Progenitor cell of endocrine pancreas (in vitro differentiated cells): ENCODE data around the gene KAT8. TPM values are rescaled to one million over a fixed set of nuclear protein-coding genes. Genes with fewer than 3 reads are reported as not detected.

Experiments used
- DNase-seq: peaks from one replicate; pipeline ENCODE4 v3.0.0; 2021; ENCODE audit warnings: low spot score; ENCODE audit not compliant: unreplicated experiment
- H3K27ac Mint-ChIP-seq: 2 replicates; pipeline ENCODE4 v1.8.0; 2021; ENCODE audit warnings: mild to moderate bottlenecking, moderate library complexity, mixed read lengths
- H3K27me3 Mint-ChIP-seq: 2 replicates; pipeline ENCODE4 v1.8.0; 2021; ENCODE audit warnings: mixed read lengths
- H3K36me3 Mint-ChIP-seq: 2 replicates; pipeline ENCODE4 v1.8.0; 2022; ENCODE audit warnings: mixed read lengths; ENCODE audit not compliant: insufficient read depth
- H3K4me1 Mint-ChIP-seq: 2 replicates; pipeline ENCODE4 v1.8.0; 2021; ENCODE audit warnings: low read depth, mixed read lengths
- H3K4me3 Mint-ChIP-seq: 2 replicates; pipeline ENCODE4 v1.8.0; 2021; ENCODE audit warnings: low read depth, mild to moderate bottlenecking, moderate library complexity, mixed read lengths
- H3K9me3 Mint-ChIP-seq: 2 replicates; pipeline ENCODE4 v1.8.0; 2021; ENCODE audit warnings: low read depth, mixed read lengths
- total RNA-seq: library from RNA; stranded (reverse); gene quantifications from 2 replicates; pipeline ENCODE4 v1.2.1, GENCODE V29; 2021
- TF ChIP-seq, protein P1 (sequence below): fragments of 200-600 bp; sonication (generic); IDR thresholded peaks from one replicate; pipeline ENCODE4 v1.5.0; 2021; ENCODE audit warnings: antibody characterized with exemption, mild to moderate bottlenecking; ENCODE audit not compliant: unreplicated experiment

The KAT8 gene
- total RNA-seq, 1 donor from 2014 or later: 72.4 TPM

DNA sequence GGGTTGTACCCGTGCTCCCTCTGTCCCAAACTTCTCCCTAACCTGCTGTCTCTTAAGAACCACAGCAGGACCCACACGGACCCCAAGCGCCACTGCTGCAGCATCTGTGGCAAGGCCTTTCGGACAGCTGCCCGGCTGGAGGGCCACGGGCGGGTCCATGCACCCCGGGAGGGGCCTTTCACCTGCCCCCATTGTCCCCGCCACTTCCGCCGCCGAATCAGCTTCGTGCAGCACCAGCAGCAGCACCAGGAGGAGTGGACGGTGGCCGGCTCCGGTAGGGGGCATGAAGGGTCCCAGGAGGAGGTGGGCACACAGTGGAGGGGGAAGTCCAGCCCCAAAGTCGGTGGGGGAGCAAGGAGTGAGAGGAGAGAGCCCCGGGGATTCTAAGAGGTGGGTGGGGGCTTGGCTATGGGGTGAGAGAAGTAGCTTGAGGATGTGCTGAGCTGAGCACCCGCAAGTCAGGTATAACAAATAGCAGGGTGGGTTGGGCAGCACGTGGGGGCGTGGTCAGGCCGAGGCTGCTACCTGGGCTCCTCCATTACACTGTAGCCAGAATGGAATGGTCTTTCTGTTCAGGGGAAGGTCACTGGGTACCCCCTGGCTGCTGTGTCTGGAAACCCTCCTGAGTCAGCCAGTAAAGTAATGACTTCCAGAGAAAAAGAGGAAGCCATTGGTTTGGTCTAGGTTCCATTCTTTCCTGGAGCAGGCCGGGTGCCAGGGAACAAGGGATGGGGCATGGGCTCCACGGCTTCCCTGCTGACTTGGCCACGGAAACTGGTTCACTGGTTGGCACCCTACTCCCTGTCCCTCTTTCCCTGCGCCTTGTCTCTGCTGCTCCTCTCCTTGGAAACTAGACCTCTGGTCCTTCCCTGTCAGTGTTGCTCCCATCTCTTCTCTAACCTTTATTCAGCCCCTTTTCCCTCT is 35.8 kb upstream of the KAT8 start:
- peaks cover 4% of the 10 kb centered on the region for H3K36me3 Mint-ChIP-seq
- no peaks in the 10 kb centered on the region for H3K27me3 Mint-ChIP-seq
- no peak overlapping the region for H3K4me3 Mint-ChIP-seq
- peak overlapping the region; percentile 71 for H3K27ac Mint-ChIP-seq
- no peak for DNase-seq
- TF ChIP-seq, protein P1, sequence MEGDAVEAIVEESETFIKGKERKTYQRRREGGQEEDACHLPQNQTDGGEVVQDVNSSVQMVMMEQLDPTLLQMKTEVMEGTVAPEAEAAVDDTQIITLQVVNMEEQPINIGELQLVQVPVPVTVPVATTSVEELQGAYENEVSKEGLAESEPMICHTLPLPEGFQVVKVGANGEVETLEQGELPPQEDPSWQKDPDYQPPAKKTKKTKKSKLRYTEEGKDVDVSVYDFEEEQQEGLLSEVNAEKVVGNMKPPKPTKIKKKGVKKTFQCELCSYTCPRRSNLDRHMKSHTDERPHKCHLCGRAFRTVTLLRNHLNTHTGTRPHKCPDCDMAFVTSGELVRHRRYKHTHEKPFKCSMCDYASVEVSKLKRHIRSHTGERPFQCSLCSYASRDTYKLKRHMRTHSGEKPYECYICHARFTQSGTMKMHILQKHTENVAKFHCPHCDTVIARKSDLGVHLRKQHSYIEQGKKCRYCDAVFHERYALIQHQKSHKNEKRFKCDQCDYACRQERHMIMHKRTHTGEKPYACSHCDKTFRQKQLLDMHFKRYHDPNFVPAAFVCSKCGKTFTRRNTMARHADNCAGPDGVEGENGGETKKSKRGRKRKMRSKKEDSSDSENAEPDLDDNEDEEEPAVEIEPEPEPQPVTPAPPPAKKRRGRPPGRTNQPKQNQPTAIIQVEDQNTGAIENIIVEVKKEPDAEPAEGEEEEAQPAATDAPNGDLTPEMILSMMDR: no peak
- H3K9me3 Mint-ChIP-seq: no peaks in the 10 kb centered on the region
- H3K4me1 Mint-ChIP-seq: no peaks in the 10 kb centered on the region

GRCh38 chr16:31082368-31083045 is 35.0 kb upstream of the KAT8 start:
- DNase-seq: no peak
- Mint-ChIP-seq H3K9me3 (no peaks in the 10 kb centered on the region), H3K4me3 (no peak overlapping the region), H3K27ac (peak overlapping the region; percentile 71), H3K4me1 (no peaks in the 10 kb centered on the region), H3K27me3 (no peaks in the 10 kb centered on the region), H3K36me3 (peaks cover 4% of the 10 kb centered on the region)
- TF ChIP-seq, protein P1: no peak

DNA sequence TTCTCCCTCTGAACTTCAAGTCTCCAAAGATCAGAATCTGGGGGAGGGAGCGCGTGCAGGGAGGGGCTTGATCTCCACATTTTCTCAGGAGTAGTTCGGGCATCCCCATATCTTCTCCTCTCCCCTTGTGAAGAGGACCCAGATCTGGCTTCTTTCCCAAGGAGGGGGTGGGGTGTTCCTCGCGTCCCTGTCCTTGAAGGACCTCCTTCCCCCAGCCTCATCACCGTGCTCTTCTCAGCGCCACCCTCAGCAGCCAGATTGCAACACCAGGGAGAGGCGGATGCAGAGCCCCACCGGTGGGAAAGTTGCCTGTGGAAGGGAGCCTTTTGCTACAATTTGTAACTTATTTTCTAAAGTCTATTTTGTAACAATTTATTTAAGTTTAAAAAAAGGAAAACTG is 34.4 kb upstream of the KAT8 start:
- Mint-ChIP-seq H3K4me1 (no peaks in the 10 kb centered on the region), H3K27ac (no peak overlapping the region), H3K36me3 (peaks cover 2% of the 10 kb centered on the region), H3K27me3 (no peaks in the 10 kb centered on the region), H3K9me3 (no peaks in the 10 kb centered on the region), H3K4me3 (no peak overlapping the region)
- DNase-seq: no peak
- TF ChIP-seq, protein P1: no peak

- Mint-ChIP-seq H3K9me3 (no peaks in the 10 kb centered on the region), H3K4me1 (no peaks in the 10 kb centered on the region), H3K36me3 (peaks cover 2% of the 10 kb centered on the region), H3K4me3 (no peak overlapping the region), H3K27ac (no peak overlapping the region), H3K27me3 (no peaks in the 10 kb centered on the region)
- no peak for DNase-seq
- TF ChIP-seq, protein P1: no peak
Measured at GRCh38 chr16:31083556-31083955, 33.9 kb upstream of the KAT8 start.

DNA sequence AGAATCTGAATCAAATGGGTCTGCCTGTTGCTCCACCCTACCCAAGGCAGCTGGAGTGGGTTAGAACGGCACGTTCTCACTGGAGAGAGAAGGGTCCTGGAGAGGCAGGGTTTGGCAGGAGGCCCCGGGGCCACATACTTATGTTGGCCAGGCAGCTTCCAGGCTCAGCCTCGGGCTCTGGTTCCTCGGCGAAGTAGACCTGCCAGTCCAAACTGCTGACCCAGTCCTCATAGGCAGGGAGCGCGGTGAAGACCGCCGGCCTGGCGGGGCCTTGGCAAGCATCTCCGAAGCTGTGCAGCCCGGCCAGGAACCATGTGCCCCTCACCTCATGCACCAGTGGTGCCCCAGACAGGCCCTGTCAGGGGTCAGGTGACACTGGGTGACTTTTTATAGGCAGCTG is 33.5 kb upstream of the KAT8 start:
- Mint-ChIP-seq H3K27ac (no peak overlapping the region), H3K4me1 (no peaks in the 10 kb centered on the region), H3K36me3 (no peaks in the 10 kb centered on the region), H3K4me3 (no peak overlapping the region), H3K9me3 (no peaks in the 10 kb centered on the region), H3K27me3 (no peaks in the 10 kb centered on the region)
- TF ChIP-seq, protein P1: no peak
- no peak for DNase-seq
